Panc1 (cell line): ENCODE measurements around the gene RIMBP2. TPM values are rescaled to one million over a fixed set of nuclear protein-coding genes. Genes with fewer than 3 reads are reported as not detected.

Experiments used
- ATAC-seq: fragments of 200-7000 bp; cut with Tn5 transposase; 2 replicates; pipeline ENCODE4 v1.9.1; 2020; ENCODE audit warnings: mild to moderate bottlenecking, moderate library complexity
- BruUV-seq: library from RNA; stranded (reverse); fragments of 400-500 nt; replicated peaks from 2 replicates; lab custom pipeline; 2021; lab: Mats Ljungman, UMichigan
- CTCF ChIA-PET: fragments of 300-600 bp; sonication (Branson Sonifier 250); formaldehyde crosslinking; loops from one replicate; lab custom pipeline; 2022; ENCODE audit warnings: antibody characterized with exemption; lab: Charles Lee
- POLR2A ChIA-PET: fragments of 300-600 bp; sonication (Branson Sonifier 250); formaldehyde crosslinking; loops from one replicate; lab custom pipeline; 2022; ENCODE audit warnings: antibody characterized with exemption; lab: Charles Lee
- DNase-seq: peaks from one replicate; pipeline ENCODE4 v3.0.0-alpha.2; 2010; ENCODE audit warnings: low read depth, low spot score
- H3K27ac ChIP-seq: 2 replicates; pipeline ENCODE4 v1.5.1; 2011; ENCODE audit warnings: mild to moderate bottlenecking, low read length, inconsistent platforms
- H3K27me3 ChIP-seq: fragments of 200-500 bp; sonication (Bioruptor generic); 2 replicates; pipeline ENCODE4 v1.6.0; 2014; ENCODE audit warnings: low read length, inconsistent platforms; ENCODE audit not compliant: control insufficient read depth, insufficient read depth
- H3K36me3 ChIP-seq: fragments of 200-500 bp; sonication (Bioruptor generic); 2 replicates; pipeline ENCODE4 v1.5.1; 2014; ENCODE audit warnings: inconsistent platforms, mild to moderate bottlenecking, low read length, moderate library complexity; ENCODE audit not compliant: control insufficient read depth, insufficient read depth
- H3K4me1 ChIP-seq: 2 replicates; pipeline ENCODE4 v1.5.1; 2011; ENCODE audit warnings: inconsistent platforms, mild to moderate bottlenecking, low read length, moderate library complexity; ENCODE audit not compliant: control insufficient read depth, insufficient read depth
- H3K4me3 ChIP-seq, 2 experiments: 2 replicates each; pipeline ENCODE4 v1.5.1; 2011 to 2012; ENCODE audit warnings: low read depth in 2 of 2, low read length in 2 of 2, mild to moderate bottlenecking in 2 of 2, inconsistent platforms in 1 of 2, moderate library complexity in 1 of 2
- H3K9me3 ChIP-seq: fragments of 200-500 bp; sonication (Bioruptor generic); 2 replicates; pipeline ENCODE4 v1.5.1; 2014; ENCODE audit warnings: low read depth, mild to moderate bottlenecking, inconsistent platforms, low read length, moderate library complexity; ENCODE audit not compliant: control insufficient read depth, insufficient read depth
- CTCF ChIP-seq: fragments of 450-650 bp; IDR thresholded peaks from 2 replicates; pipeline ENCODE4 v1.5.1; 2017; ENCODE audit warnings: mild to moderate bottlenecking
- POLR2AphosphoS5 ChIP-seq: IDR thresholded peaks from 2 replicates; pipeline ENCODE4 v1.6.1; 2012; ENCODE audit warnings: mild to moderate bottlenecking, low read depth, low read length, moderate library complexity
- REST ChIP-seq, 2 experiments: IDR thresholded peaks; 2 replicates each; pipeline ENCODE4 v1.6.1; 2011 to 2012; ENCODE audit warnings: low read depth in 2 of 2, control low read depth in 1 of 2, low read length in 1 of 2, mild to moderate bottlenecking in 1 of 2, moderate library complexity in 1 of 2; ENCODE audit not compliant: insufficient read depth in 1 of 2
- SIN3A ChIP-seq: IDR thresholded peaks from 2 replicates; pipeline ENCODE4 v1.6.1; 2012; ENCODE audit warnings: low read depth, mild to moderate bottlenecking, low read length, moderate library complexity, borderline replicate concordance; ENCODE audit not compliant: insufficient read depth
- TCF7L2 ChIP-seq: IDR thresholded peaks from 2 replicates; pipeline ENCODE4 v1.6.1; 2011; ENCODE audit warnings: mild to moderate bottlenecking, low read depth, low read length, inconsistent platforms
- in situ Hi-C: cut with HindIII; loops from 2 replicates; pipeline ENCODE4 v1.10.0; 2016; ENCODE audit warnings: low sequenced_read_pairs, low pct_unique_long_range_greater_than_20kb
- intact Hi-C: fragments of 100-400 bp; cut with micrococcal nuclease; formaldehyde crosslinking; loops from one replicate; pipeline ENCODE4 v1.10.0; 2022; ENCODE audit not compliant: unreplicated experiment
- total RNA-seq: library from RNA; stranded (reverse); gene quantifications from one replicate; pipeline ENCODE4 v1.2.1, GENCODE V29; 2021; ENCODE audit not compliant: unreplicated experiment

RIMBP2 gene
- total RNA-seq, 1 experiment from 2014 or later, result not detected

- intact Hi-C loops (no loop called here), in situ Hi-C loops (no loop called here)
- H3K27ac ChIP-seq, result no peak overlapping the region
- POLR2A ChIA-PET, result no interaction called here
- DNase-seq, result no peak
- no peaks in the 10 kb centered on the region; the same call in 1 of the 2 replicates for H3K27me3 ChIP-seq
- no peaks in the 10 kb centered on the region for H3K9me3 ChIP-seq
- CTCF ChIA-PET, result no interaction called here
- TF ChIP-seq REST (IDR thresholded peaks at IDR 0.05; ENCODE audit: insufficient read depth in 1 of 2, low read depth in 2 of 2, low read length in 1 of 2) (no peak), SIN3A (no peak), POLR2AphosphoS5 (no peak), TCF7L2 (no peak), CTCF (no peak)
- BruUV-seq, result no TSS peak
- no peaks in the 10 kb centered on the region for H3K4me1 ChIP-seq
- ATAC-seq, result no peak
- no peak overlapping the region for H3K4me3 ChIP-seq
- H3K36me3 ChIP-seq, result no peaks in the 10 kb centered on the region
Observed at GRCh38 chr12:130545475-130545874, 170.6 kb downstream of the RIMBP2 start.

- Histone ChIP-seq H3K27me3 (no peaks in the 10 kb centered on the region; the same call in 1 of the 2 replicates), H3K27ac (no peak overlapping the region), H3K4me1 (no peaks in the 10 kb centered on the region), H3K4me3 (no peak overlapping the region), H3K9me3 (no peaks in the 10 kb centered on the region), H3K36me3 (no peaks in the 10 kb centered on the region)
- intact Hi-C loops (no loop called here), in situ Hi-C loops (no loop called here)
- no TSS peak for BruUV-seq
- ATAC-seq, result no peak
- ChIA-PET CTCF (no interaction called here), POLR2A (no interaction called here)
- TF ChIP-seq POLR2AphosphoS5 (no peak), TCF7L2 (no peak), REST (IDR thresholded peaks at IDR 0.05; ENCODE audit: insufficient read depth in 1 of 2, low read depth in 2 of 2, low read length in 1 of 2) (no peak), SIN3A (no peak), CTCF (no peak)
- no peak for DNase-seq
Observed at GRCh38 chr12:130540376-130540775, 175.7 kb downstream of the RIMBP2 start.
